ENCODE data around the gene TFB1M.
"Not testable (repeated sequence)": the region's sequence is repeated elsewhere in the genome, so short reads cannot be mapped to it uniquely, and the experiment has no call there.

The TFB1M gene

GRCh38 chr6:155341130-155341828, 27.0 kb upstream of the TFB1M start:
- peak; percentile 88 for DNase-seq
- WGBS, result 57% methylated on average over 1 of the region's 2 CpGs

DNA sequence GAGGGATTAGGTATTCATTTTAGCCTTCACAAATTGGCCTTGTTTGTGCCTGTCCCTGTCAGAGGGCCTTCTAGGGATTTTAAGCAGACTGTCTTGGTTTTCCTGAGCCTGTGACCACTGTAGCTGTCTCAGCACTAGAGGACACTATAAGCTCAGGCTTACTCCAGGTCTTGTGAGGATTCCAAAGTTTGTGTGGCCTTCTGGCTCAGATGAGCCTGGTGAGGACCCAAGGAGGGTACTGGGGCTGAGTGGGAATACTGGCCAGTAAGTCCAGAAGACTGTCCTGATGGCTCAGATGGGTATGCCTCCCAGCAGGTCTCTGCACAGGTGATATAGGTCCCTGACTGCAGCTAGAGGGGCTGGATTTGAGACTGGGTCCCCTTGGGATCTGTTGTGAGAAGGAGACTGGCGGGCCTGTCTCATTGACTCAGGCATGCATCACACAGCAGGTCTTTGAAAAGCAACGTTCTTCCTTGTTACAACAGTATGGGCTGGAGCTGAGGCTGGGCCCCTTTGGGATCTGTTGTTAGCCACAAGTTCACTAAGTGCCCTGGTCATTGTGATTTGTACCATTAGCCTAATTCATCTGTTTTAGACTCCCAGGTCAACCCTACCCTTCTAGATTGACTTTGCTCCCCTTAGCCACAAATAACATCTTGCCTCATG, 26.3 kb upstream of the TFB1M start:
- H2BK120ac ChIP-seq (ENCODE audit: low read depth, low read length), result peak overlapping the region; percentile 11
- H3K4me1 ChIP-seq (ENCODE audit: control insufficient read depth, insufficient read depth, low read depth, low read length), result no peaks in the 10 kb centered on the region
- peaks cover 29% of the 10 kb centered on the region for H3K9me3 ChIP-seq (ENCODE audit: control insufficient read depth, low read length)
- no peak overlapping the region for H3K23ac ChIP-seq (ENCODE audit: low read length in 2 of 2)
- no peak overlapping the region for H2AK5ac ChIP-seq (ENCODE audit: low read length, severe bottlenecking)
- 72% methylated on average over 2 of the region's 2 CpGs for WGBS
- H2AFZ ChIP-seq (ENCODE audit: low read depth, low read length), result no peak overlapping the region
- peak overlapping the region; percentile 63 for H3K9ac ChIP-seq (ENCODE audit: low read length)
- H3K18ac ChIP-seq (ENCODE audit: low read depth in 1 of 2, low read length in 2 of 2), result peak overlapping the region; percentile 58 to 98
- H3K4me2 ChIP-seq (ENCODE audit: low read length, poor library complexity, severe bottlenecking), result no peak overlapping the region
- no peak overlapping the region for H3K27ac ChIP-seq (ENCODE audit: low read length, poor library complexity, severe bottlenecking)
- H3K4ac ChIP-seq (ENCODE audit: low read depth in 1 of 2, low read length in 2 of 2), result peak overlapping the region; percentile 67 to 95
- no peak overlapping the region for H2BK5ac ChIP-seq (ENCODE audit: low read depth, low read length, poor library complexity, severe bottlenecking)
- H3K27me3 ChIP-seq (ENCODE audit: control insufficient read depth in 1 of 2, insufficient read depth in 1 of 2, low read length in 2 of 2), result no peaks in the 10 kb centered on the region
- peak overlapping the region in 1 of 2 experiments; percentile 48 for H3K14ac ChIP-seq (ENCODE audit: low read length in 2 of 2)
- H4K91ac ChIP-seq (ENCODE audit: low read length), result peak overlapping the region; percentile 52
- H2BK15ac ChIP-seq (ENCODE audit: low read depth, poor library complexity, severe bottlenecking), result peak overlapping the region; percentile 40
- no peaks in the 10 kb centered on the region for H3K79me1 ChIP-seq (replicated peaks; ENCODE audit: low read length, poor library complexity, severe bottlenecking)
- H3K4me3 ChIP-seq (ENCODE audit: insufficient read depth in 1 of 2, low read depth in 1 of 2, low read length in 2 of 2), result no peak overlapping the region
- H3K36me3 ChIP-seq (ENCODE audit: control insufficient read depth in 1 of 2, insufficient read depth in 2 of 2, low read depth in 1 of 2, low read length in 2 of 2), result no peaks in the 10 kb centered on the region
- peak; percentile 86 for DNase-seq
- peak overlapping the region; percentile 70 for H4K8ac ChIP-seq (ENCODE audit: low read length)
- peak overlapping the region; percentile 71 to 92 for H2BK12ac ChIP-seq (ENCODE audit: low read length in 2 of 2)

More at GRCh38 chr6:155341130-155341828, 27.0 kb upstream of the TFB1M start:
- H2BK5ac ChIP-seq (ENCODE audit: low read depth, low read length, poor library complexity, severe bottlenecking), result no peak overlapping the region
- peak overlapping the region; percentile 63 for H3K9ac ChIP-seq (ENCODE audit: low read length)
- peak overlapping the region in 1 of 2 experiments; percentile 67 for H3K4ac ChIP-seq (ENCODE audit: low read depth in 1 of 2, low read length in 2 of 2)
- H2BK15ac ChIP-seq (ENCODE audit: low read depth, poor library complexity, severe bottlenecking), result no peak overlapping the region
- H2AFZ ChIP-seq (ENCODE audit: low read depth, low read length), result no peak overlapping the region
- no peak overlapping the region for H2AK5ac ChIP-seq (ENCODE audit: low read length, severe bottlenecking)
- H3K14ac ChIP-seq (ENCODE audit: low read length in 2 of 2), result peak overlapping the region in 1 of 2 experiments; percentile 26
- no peaks in the 10 kb centered on the region for H3K79me1 ChIP-seq (replicated peaks; ENCODE audit: low read length, poor library complexity, severe bottlenecking)
- H3K36me3 ChIP-seq (ENCODE audit: control insufficient read depth in 1 of 2, insufficient read depth in 2 of 2, low read depth in 1 of 2, low read length in 2 of 2), result no peaks in the 10 kb centered on the region
- H3K27me3 ChIP-seq (ENCODE audit: control insufficient read depth in 1 of 2, insufficient read depth in 1 of 2, low read length in 2 of 2), result no peaks in the 10 kb centered on the region
- peaks cover 28% of the 10 kb centered on the region for H3K9me3 ChIP-seq (ENCODE audit: control insufficient read depth, low read length)
- no peaks in the 10 kb centered on the region for H3K4me1 ChIP-seq (ENCODE audit: control insufficient read depth, insufficient read depth, low read depth, low read length)
- H3K4me3 ChIP-seq (ENCODE audit: insufficient read depth in 1 of 2, low read depth in 1 of 2, low read length in 2 of 2), result no peak overlapping the region
- H4K91ac ChIP-seq (ENCODE audit: low read length), result no peak overlapping the region
- H4K8ac ChIP-seq (ENCODE audit: low read length), result no peak overlapping the region
- peak overlapping the region; percentile 12 to 92 for H2BK12ac ChIP-seq (ENCODE audit: low read length in 2 of 2)
- no peak overlapping the region for H3K27ac ChIP-seq (ENCODE audit: low read length, poor library complexity, severe bottlenecking)
- H3K18ac ChIP-seq (ENCODE audit: low read depth in 1 of 2, low read length in 2 of 2), result peak overlapping the region; percentile 58 to 98
- H2BK120ac ChIP-seq (ENCODE audit: low read depth, low read length), result peak overlapping the region; percentile 11
- no peak overlapping the region for H3K4me2 ChIP-seq (ENCODE audit: low read length, poor library complexity, severe bottlenecking)
- H3K23ac ChIP-seq (ENCODE audit: low read length in 2 of 2), result no peak overlapping the region

- not testable (repeated sequence) for DNase-seq; H3K18ac ChIP-seq (ENCODE audit: low read depth in 1 of 2, low read length in 2 of 2); H3K4me2 ChIP-seq (ENCODE audit: low read length, poor library complexity, severe bottlenecking); H2BK120ac ChIP-seq (ENCODE audit: low read depth, low read length); H3K27me3 ChIP-seq (ENCODE audit: control insufficient read depth in 1 of 2, insufficient read depth in 1 of 2, low read length in 2 of 2); H2AK5ac ChIP-seq (ENCODE audit: low read length, severe bottlenecking); H2BK12ac ChIP-seq (ENCODE audit: low read length in 2 of 2); H3K4ac ChIP-seq (ENCODE audit: low read depth in 1 of 2, low read length in 2 of 2); H3K23ac ChIP-seq (ENCODE audit: low read length in 2 of 2); H3K4me1 ChIP-seq (ENCODE audit: control insufficient read depth, insufficient read depth, low read depth, low read length); H4K91ac ChIP-seq (ENCODE audit: low read length); H3K36me3 ChIP-seq (ENCODE audit: control insufficient read depth in 1 of 2, insufficient read depth in 2 of 2, low read depth in 1 of 2, low read length in 2 of 2); H3K4me3 ChIP-seq (ENCODE audit: insufficient read depth in 1 of 2, low read depth in 1 of 2, low read length in 2 of 2); H2BK5ac ChIP-seq (ENCODE audit: low read depth, low read length, poor library complexity, severe bottlenecking); H3K27ac ChIP-seq (ENCODE audit: low read length, poor library complexity, severe bottlenecking); H3K14ac ChIP-seq (ENCODE audit: low read length in 2 of 2); H4K8ac ChIP-seq (ENCODE audit: low read length); H3K79me1 ChIP-seq (replicated peaks; ENCODE audit: low read length, poor library complexity, severe bottlenecking); H2AFZ ChIP-seq (ENCODE audit: low read depth, low read length); H2BK15ac ChIP-seq (ENCODE audit: low read depth, poor library complexity, severe bottlenecking)
- WGBS, result 68% methylated on average over 2 of the region's 4 CpGs
- Histone ChIP-seq H3K9me3 (ENCODE audit: control insufficient read depth, low read length) (peaks cover 33% of the 10 kb centered on the region), H3K9ac (ENCODE audit: low read length) (peak overlapping the region; percentile 63)
These were observed 25.6 kb upstream of the TFB1M start for GRCh38 chr6:155339929-155340328.

GRCh38 chr6:155338237-155338636, 24.0 kb upstream of the TFB1M start:
- not testable (repeated sequence) for H2BK5ac ChIP-seq (ENCODE audit: low read depth, low read length, poor library complexity, severe bottlenecking); H3K4me1 ChIP-seq (ENCODE audit: control insufficient read depth, insufficient read depth, low read depth, low read length); H3K18ac ChIP-seq (ENCODE audit: low read depth in 1 of 2, low read length in 2 of 2); H4K8ac ChIP-seq (ENCODE audit: low read length); H3K36me3 ChIP-seq (ENCODE audit: control insufficient read depth in 1 of 2, insufficient read depth in 2 of 2, low read depth in 1 of 2, low read length in 2 of 2); H3K79me1 ChIP-seq (replicated peaks; ENCODE audit: low read length, poor library complexity, severe bottlenecking); H4K91ac ChIP-seq (ENCODE audit: low read length); H3K4me2 ChIP-seq (ENCODE audit: low read length, poor library complexity, severe bottlenecking); H2BK120ac ChIP-seq (ENCODE audit: low read depth, low read length); H3K4ac ChIP-seq (ENCODE audit: low read depth in 1 of 2, low read length in 2 of 2); H3K14ac ChIP-seq (ENCODE audit: low read length in 2 of 2); H2AK5ac ChIP-seq (ENCODE audit: low read length, severe bottlenecking); H2BK15ac ChIP-seq (ENCODE audit: low read depth, poor library complexity, severe bottlenecking); H3K23ac ChIP-seq (ENCODE audit: low read length in 2 of 2); DNase-seq; H3K9ac ChIP-seq (ENCODE audit: low read length); H2AFZ ChIP-seq (ENCODE audit: low read depth, low read length); H3K4me3 ChIP-seq (ENCODE audit: insufficient read depth in 1 of 2, low read depth in 1 of 2, low read length in 2 of 2); H3K27me3 ChIP-seq (ENCODE audit: control insufficient read depth in 1 of 2, insufficient read depth in 1 of 2, low read length in 2 of 2); H3K27ac ChIP-seq (ENCODE audit: low read length, poor library complexity, severe bottlenecking); H2BK12ac ChIP-seq (ENCODE audit: low read length in 2 of 2)
- H3K9me3 ChIP-seq (ENCODE audit: control insufficient read depth, low read length), result peaks cover 34% of the 10 kb centered on the region

All from mesenchymal stem cell (in vitro differentiated cells and primary cell).